NCI-H748 (cell line): ENCODE data around the gene LRRC14B.

Source experiments
- DNase-seq: peaks from one replicate; lab custom pipeline; 2025; ENCODE audit not compliant: unreplicated experiment; lab: John Stamatoyannopoulos, UW

LRRC14B gene

GRCh38 chr5:173392-174290, 17.7 kb upstream of the LRRC14B start:
- no peak for DNase-seq

DNA sequence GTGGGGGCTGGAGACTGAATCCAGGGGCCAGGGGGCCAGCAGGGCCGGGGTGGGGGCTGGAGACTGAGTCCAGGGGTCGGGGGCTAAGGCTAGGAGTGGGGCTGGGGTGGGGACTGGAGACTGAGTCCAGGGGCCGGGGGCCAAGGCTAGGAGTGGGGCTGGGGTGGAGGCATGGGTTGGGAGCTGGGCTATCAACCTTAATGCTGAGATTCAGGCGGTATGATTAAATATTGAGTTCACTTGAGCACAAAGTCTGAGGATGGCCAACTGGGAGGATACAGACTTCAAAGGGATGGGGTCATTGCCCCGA, 17.0 kb upstream of the LRRC14B start:
- DNase-seq = no peak

DNA sequence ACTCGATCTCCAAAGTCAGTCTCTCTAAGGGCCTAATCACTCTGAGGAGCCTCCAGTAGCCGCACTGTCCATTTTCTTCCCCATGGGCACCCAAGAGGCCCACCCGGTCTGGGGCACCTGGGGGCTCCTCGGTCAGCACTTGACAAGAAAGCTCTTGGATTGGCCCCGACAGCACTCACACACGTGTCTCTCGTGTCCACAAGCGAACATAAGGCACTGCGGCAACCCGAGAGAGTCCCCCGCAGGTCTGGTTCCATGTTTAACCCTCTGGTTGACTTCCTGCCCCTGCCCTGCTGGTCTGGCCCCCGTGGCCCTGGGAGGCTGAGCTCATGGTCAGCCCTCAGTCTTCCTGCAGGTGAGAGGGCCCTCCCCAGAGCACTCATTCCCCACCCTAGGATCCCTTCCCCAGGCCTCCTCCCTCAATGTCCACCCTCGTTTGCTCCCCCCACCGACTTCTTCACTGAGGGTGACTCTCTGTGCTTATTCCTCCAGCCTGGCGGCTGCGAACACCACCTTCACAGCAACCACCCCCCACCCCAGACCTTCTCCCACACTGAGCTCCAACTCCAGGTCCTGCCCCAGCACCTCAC, 16.3 kb upstream of the LRRC14B start:
- no peak for DNase-seq

DNA sequence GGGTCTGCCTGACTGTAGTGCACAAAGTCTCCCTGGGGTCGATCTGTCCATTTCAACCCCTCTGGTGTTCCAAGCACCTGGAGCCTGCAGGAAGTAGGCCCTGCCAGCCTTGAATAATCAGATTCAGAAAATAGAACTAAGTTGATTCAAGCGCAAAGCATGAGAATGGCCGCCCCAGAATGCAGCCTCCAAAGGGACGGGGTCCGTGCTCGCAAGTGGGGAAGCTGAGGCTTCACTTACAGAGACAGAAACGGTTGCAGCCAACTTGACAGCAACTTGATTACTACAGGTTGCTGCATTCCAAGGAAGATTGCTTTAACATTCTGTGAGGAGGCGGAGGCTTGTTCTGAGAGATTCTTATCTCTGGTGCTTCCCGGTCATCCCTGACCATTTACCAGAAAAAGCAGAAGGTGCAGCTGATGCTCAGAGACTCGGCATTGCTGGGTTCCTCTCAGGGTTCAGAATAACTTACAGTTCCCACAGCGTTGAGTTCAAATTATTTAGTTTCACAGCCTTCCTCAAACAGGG, 14.9 kb upstream of the LRRC14B start:
- DNase-seq = no peak

- peak; percentile 82 for DNase-seq
Measured at GRCh38 chr5:178110-178509, 13.2 kb upstream of the LRRC14B start.

GRCh38 chr5:179401-179800, 11.9 kb upstream of the LRRC14B start:
- no peak for DNase-seq

GRCh38 chr5:180286-180918, 10.9 kb upstream of the LRRC14B start:
- DNase-seq = no peak

DNA sequence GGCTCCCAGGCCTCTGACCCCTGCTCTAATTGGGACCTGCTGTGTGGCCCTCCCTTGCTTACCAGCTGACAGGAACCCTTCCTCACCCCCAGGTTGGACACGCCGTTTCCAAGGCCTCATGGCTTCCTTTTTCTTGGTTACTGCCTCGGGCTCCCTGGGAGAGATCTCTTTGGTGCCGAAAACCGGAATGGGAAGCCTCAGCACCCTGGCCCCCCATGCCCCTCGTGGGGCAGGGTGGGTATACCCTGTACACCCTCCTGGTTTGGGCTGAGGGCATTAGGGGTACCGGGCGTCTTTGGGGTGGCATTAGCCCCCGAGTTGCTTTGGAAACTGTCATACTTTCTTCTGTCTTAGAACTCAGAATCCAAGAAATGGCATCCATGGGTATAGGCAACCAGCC, 10.1 kb upstream of the LRRC14B start:
- DNase-seq = no peak

GRCh38 chr5:181566-181965, 9.7 kb upstream of the LRRC14B start:
- no peak for DNase-seq

DNA sequence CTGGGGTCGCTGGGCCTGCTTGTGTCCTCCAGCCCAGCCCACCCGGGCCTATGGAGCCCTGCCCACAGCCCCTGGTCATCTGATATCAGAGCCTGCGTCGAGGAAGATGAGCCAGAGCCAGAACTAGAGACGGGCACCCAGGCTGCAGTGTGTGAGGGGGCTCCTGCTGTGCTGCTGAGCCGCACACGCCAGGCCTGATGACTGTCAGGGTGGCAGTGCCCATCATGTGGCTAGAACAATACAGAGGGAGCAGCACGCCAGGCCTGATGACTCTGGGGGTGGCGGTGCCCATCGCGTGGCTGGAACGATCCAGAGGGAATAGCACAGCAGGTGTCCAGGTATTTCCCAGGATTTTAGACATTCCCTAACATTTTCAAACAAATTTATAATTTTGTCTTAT, 9.2 kb upstream of the LRRC14B start:
- no peak for DNase-seq

DNA sequence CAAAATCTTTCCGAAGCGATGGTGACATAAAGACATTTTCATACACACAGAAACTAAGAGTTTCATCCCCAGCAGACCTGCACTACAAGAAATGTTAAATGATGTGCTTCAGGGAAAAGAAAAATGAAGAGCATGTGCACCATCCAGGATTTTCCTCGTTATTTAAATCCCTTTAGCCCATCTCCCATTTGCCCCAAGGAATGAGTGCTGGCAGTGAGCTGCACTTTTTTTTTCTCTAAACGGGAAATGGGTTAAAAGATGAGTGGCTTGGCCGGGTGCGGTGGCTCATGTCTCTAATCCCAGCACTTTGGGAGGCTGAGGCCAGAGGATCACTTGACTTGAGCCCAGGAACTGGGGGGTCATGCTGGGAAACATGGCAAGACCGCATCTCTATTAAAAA, 6.8 kb upstream of the LRRC14B start:
- DNase-seq = no peak

GRCh38 chr5:185095-186070, 5.9 kb upstream of the LRRC14B start:
- DNase-seq = no peak

DNA sequence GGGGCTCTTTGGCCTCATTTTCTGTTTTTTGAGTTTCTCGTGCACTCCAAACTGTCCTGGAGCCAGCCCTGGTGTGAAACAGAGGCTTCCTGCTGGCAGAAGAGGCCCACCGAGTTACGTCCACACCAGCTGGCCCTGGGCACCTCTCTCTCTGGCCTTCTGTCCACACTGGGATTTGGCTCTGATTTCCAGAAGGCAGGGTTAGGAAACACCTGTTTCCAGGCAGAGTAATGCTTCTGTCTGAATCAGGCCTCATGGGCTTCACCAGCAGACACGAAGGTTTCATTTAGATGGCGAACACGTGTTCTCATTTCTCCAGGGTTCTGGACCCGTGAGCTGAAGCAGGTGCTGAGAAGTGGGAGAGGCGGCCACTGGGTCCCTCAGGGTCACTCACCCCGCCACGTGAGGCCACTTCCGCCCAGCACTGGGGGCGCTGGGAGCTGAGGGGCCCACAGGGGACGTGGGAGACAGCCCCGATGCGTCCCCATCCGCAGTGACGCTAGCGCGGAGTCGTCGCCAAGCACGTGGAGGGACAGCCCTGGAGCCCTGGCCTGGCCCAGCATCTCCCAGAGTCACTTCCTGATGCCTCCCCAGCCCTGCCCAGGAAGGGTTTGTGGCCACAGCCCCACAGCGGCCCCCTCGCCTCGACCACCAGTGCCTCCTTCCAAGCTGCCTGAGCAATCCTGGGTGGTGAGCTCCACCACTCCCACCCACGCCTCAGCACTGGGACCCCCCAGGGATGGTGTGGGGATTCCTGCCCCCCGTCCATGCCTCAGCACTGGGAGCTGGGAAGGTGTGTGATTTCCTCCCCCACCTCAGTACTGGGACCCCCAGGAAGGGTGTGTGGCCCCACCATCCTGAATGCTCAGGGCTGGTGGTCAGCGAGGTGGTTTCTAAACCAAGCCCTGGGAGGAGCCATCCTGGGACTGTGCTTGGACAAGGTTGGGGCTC, 4.9 kb upstream of the LRRC14B start:
- no peak for DNase-seq

DNA sequence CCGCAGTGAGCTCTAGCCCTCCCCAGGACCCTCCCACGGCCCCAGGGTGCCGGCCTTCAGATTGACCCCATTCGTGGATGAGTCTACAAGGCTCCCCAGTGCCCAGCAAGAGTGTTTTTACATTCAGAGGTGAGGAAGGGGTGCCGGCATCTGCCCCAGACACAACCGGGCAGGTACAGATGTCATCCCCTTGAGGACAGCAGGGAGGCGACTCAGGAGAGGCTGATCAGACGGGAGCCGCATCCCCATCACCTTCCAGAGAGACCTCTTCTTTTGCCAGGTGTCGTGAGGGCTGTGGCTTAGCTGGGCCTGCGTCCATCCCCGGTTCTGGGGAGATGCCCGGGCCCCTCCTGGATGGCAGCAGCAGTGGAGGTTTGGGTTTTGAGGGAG, 4.3 kb upstream of the LRRC14B start:
- DNase-seq = no peak

DNA sequence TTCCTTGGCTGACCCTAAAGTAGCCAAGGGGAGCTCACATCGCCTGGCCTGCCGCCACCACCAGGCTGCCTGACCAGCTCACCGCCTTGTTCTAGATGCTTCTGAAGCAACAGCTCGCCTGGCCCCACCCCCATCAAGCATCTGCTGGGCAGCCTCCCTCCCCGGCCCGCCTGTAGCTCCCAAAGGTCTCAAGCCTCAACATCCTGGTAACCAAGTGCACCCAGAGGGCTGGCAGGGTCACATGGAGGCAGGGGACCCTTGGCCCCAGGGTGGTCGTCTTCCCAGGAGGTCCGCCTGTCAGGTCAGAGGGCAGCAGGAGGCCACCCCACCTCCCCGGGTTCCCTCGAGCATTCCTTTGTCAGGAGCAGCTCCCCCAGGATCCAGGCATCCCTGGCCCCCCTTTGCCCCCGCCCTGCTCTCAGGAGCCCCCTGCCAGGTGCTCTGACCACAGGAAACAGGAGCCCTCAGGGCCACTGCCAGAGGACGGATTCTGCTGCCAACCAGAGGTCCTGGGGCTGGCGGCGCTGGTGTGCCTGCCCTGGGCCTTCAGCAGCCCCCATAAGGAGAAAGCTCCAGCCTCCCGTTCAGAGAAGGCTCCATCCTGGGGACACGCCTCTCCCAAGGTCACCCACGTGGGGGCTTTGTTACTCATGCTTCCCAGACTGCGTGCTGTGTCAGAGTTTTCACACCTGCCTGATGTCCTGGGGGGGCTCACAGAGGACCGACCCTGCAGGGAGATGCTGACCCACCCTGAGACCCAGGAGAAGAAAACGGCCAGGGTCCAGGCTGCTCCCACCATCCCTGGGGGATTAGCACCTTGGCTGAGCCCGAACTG, 3.5 kb upstream of the LRRC14B start:
- DNase-seq = peak; percentile 69

GRCh38 chr5:188488-189481, 2.5 kb upstream of the LRRC14B start:
- DNase-seq = peak; percentile 97

- DNase-seq = no peak
Measured at GRCh38 chr5:189486-189885, 1.8 kb upstream of the LRRC14B start.

DNA sequence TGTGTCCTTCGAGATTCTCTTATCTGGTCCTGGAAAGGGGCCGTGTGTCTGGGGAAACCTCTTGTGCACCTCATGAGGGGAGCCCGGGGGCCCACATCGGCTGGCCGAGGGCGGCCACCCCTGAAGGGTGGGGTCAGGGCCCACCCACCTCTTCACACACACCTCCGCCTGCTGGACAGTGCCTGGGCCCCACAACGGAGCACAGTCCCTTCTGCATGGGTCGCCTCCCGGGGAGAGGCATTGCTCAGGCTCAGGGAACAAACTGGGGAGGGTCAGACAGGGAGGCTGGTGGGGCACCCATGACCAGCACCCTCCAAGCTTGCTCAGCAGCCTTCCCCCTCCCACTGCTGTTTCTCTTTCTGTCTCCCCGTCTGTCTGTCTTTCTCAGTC, 1.3 kb upstream of the LRRC14B start:
- no peak for DNase-seq
